A673 (cell line): ENCODE measurements around the gene SUCLG1.

Experiments
- CTCF ChIP-seq: fragments of 300-800, 200-600 bp; sonication (generic); conservative IDR thresholded peaks from 2 replicates; pipeline ENCODE4 v1.5.1; 2017; ENCODE audit warnings: low read depth, mild to moderate bottlenecking, antibody characterized with exemption, low read length, moderate library complexity, mixed read lengths
- EZH2 ChIP-seq: fragments of 200-600 bp; sonication (generic); IDR thresholded peaks from 2 replicates; pipeline ENCODE4 v1.6.1; 2017; ENCODE audit warnings: borderline replicate concordance, low read depth, mild to moderate bottlenecking, mixed read lengths, antibody characterized with exemption, low read length; ENCODE audit not compliant: poor library complexity, severe bottlenecking

DNA sequence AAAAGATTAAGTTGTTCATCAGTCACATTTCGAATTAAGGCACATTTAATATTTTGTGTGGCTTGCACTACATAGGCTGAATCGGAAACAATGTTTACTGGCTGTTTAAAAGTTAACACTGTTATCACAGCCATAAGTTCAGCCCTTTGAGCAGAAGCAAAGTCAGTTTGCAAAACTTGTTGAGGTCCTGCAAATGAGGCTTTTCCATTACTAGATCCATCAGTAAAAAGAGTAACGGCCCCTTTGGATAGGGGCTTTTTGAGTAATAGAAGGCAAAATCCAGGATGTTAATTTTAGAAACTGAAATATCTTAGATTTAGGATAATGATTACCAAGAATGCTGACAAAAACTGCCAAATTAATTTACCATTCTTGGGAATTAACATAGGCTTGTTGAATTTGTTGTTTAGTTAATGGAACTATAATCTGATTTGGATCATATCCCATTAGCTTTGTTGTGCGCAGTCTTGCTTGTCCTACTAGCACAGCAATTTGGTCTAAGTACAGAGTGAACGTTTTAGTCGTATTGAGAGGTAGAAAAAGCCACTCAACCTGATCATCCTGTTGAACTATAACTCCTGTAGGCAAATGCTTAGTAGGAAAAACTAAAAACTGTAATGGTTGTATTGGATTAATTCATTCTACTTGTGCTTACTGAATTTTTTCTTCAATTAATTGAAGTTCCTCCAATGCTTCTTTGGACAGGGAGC, 13.9 kb upstream of the SUCLG1 start:
- TF ChIP-seq CTCF (no peak), EZH2 (no peak)
